ENCODE data around the gene RPSA.
"Not testable (repeated sequence)": the region's sequence is repeated elsewhere in the genome, so short reads cannot be mapped to it uniquely, and the experiment has no call there.

The RPSA gene

DNA sequence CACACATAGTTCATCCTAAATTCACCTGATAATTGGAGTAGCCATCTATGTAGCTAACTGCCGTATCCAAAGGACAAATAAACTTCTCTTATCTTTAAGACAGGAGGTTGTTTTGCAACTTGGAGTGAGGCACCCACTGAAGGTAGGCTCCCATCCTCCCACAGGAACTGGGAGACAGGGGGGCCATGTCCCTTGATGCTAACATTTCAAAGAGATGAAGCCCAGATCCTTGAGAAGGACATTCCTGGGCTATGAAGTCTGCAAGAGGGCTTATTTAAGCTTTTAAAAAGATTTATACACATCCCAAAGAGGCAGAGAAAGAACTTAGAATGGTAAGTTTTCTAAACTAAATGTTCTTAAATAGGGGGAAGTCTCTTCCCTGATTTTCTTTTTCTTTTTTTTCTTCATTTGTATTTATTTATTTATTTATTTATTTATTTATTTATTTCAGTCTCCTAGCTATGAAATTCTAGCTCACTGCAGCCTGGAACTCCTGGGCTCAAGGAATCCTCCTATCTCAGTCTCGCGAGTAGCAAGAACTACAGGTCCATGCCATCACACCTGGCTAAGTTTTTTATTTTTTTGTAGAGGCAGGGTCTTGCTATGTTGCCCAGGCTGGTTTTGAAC is 48.2 kb downstream of the RPSA start:
- DNase-seq (ENCODE audit: low spot score): no peak

DNA sequence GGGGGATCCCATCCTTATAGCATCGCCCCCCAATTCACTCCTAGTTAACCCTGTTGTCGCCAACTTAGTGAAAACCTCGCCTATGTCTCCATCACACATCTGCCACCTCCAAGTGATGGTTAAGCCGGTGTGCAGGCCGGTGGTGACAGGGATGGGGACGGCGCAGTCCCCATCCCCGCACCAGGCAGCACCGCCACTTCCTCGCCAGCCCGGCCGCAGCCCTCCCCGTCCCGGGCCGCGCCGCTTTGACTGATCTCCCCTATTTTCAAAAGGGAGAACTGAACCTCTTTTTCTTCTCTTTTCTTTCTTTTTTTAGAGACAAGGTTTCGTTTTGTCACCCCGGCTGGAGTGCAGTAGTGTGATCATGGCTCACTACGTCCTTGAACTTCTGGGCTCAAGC is 49.6 kb downstream of the RPSA start:
- DNase-seq (ENCODE audit: low spot score): no peak

DNA sequence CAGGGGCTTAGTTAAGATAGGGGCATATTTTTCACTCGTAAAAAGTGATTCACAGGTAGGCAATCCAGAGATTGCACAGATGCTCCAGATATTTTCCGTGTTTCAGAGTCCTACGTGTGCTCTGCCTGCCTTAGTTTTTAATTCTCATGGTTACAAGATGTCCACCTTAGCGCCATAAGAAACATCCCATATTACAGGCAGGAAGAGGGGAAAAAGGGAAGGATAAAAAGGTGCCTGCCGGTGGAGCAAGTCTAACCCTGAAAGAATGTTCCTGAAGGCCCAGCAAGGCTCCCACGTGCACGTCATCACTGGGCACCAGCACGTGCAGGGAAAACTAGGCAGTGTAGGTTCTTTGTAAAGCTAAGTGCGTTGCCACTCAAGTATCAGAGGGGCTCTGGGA is 50.8 kb downstream of the RPSA start:
- no peak for DNase-seq (ENCODE audit: low spot score)

- DNase-seq (ENCODE audit: low spot score): not testable (repeated sequence)
These were observed 52.1 kb downstream of the RPSA start for GRCh38 chr3:39458579-39458978.

GRCh38 chr3:39460677-39461076 is 54.2 kb downstream of the RPSA start:
- DNase-seq (ENCODE audit: low spot score): no peak

Data from AG20443 (cell line).